ENCODE results near the gene GABRG1.

The GABRG1 gene

DNA sequence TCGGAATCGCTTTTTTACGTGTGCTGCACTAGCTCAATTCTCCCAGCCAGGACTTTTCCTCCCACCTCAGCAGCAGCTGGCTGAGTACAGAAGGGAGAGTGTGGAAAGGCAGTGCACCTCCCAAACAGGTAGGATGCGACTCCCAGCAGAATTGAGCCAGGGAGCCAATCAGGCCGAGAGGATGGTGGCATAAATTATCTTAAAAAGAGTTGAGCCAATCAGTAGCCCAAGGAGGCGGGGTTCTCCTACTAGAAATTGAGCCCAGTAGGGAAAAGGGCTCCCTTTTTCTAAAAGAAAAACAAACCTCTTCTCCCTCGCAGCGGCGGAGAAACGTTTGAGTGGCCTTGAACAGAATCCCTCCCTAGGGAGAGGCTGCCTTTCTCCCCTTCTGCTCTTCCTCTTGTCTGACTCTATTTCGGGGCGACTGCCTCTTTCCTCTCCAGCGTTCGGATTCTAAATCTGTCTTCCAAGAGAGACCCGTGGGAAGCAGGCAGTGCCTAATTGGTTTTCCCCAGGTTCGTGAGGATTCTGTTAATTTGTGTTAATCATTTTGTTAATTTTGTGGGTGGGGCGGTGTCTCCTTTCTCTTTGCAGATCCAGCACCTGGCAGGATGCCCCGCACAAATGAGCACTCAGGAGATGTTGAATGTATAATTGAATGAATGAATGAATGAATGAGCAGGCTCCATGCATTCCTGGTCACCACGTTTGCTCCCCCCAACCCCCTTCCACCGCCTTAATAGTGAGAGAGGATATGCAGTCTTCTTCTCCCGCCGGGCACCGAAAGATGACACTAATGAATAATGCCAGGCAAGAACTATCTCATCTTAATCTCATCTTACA lies at the start of gene GABRG1:
Gene GABRG1, minus strand, starts transcription at position 142 of the 843 bp plus-strand sequence. Its CDS starts 141 bp downstream, at position 1.
- FAIRE-seq, result no peak
- DNase-seq (ENCODE audit: insufficient read length, low spot score), result no peak

DNA sequence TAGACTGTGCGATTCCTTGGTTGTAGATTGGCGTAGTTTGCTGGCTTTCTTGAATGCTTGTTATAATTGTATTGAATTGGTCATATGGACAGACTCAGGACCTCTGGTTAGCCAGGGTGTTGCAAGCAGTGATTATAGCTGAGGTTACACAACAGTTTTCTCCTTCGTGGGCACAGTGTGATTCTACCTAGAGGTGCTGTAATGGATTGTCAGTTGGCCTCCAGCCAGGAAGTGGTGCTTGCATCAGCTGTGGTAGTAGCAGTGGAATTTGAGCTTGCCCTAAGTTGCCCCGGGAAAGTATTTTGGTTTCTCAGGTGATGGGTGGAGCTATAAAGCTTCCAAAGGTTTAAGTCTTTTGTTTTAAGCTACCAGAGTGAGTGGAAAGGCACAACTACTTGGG lies 23.1 kb upstream of the GABRG1 start:
- DNase-seq (ENCODE audit: insufficient read length, low spot score), result no peak
- no peak for FAIRE-seq

DNA sequence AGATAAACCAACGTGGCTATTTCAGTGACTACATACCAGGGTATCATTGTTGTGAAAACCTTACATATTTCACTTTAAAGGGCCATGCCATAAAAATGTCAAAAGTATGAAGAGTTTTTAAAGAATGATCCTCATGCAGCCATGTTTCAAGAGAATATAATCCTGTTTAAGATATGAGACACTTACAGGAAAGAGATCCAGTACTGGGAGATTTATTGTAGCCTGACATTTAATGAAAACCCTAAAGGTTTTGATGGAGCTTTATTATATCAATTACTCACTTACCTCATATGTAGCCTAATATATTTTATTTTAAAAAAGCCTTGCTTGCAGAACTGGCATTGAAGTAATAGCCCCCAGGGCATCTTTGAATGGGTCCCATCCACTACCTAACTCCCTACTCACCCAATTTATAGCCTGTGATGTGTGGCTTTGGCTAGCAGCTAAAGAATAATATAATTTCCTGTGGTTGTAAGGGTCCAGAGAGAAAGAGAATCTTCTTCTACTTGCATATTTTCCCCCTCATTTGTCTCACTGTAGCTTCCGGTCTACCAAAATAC lies 7.7 kb upstream of the GABRG1 start:
- FAIRE-seq, result no peak

DNA sequence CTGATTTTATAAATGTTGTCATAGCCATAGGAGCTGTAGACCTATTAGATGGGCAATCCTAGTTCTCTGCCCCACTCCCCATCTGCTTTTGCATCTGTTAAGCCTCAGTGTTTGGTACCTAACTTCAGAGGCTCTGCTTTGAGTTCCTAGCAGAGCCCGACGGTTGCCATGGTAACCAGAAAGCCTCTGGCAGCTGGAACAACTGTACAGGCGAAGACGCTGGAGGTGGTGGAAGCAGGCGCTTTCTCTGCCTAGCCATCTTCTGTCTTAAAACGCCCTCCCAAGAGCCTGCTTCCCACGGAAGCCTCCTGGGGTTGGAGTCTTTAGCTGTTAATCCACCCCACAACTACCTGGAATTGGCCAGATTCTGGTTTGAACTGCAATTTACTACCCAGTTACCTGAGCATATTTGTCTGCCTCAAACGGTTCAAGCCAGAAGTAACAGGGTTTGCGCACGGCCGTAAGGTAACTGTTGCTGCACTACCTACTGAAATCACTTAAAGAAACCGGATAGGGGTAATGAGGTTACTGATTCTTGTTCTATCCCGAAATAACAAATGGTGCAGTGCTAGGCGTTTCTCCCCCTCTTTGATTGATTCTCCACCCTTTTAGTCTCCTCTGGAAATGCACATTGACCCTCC lies 1.0 kb upstream of the GABRG1 start:
- DNase-seq (ENCODE audit: insufficient read length, low spot score) (no peak), FAIRE-seq (no peak)

More for the DNA sequence above, 7.7 kb upstream of the GABRG1 start:
- DNase-seq (ENCODE audit: insufficient read length, low spot score), result no peak

DNA sequence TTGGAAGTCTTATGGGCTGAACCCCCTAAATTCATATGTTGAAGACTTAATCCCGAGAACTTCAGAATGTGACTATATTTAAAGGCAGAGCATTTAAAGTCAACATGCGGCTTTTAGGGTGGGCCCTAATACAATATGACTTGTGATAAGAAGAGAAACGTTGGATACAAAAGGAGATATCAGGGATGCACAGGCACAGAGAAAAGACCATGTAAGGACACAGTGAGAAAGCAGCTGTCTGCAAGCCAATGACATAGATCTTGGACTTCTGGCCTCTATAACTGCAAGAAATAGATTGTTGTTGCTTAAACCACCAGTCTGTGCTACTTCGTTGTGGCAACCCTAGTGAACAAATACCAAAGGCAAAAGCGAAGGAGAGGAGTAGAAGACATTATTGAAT lies 42.2 kb downstream of the GABRG1 start:
- no peak for DNase-seq (ENCODE audit: insufficient read length, low spot score)
- no peak for FAIRE-seq

DNA sequence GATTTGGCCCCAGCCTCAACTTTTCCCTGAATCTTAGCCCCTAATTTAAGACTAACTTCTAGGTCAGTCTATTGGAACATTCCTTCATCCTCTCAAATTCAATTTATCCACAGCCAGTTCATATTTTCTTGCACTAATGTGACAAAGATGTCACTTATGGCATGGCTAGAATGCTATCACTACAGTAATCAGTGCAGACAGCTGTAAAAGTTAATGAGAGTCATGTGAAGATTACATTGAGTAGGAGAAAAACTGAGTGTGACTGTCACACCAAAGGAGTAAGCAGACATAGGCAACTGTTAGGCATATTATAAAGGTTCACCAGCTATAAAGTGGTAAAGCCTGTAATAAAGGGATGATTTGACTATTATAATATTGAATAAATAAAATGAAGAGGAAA lies 42.6 kb downstream of the GABRG1 start:
- DNase-seq (ENCODE audit: insufficient read length, low spot score) (no peak), FAIRE-seq (no peak)

DNA sequence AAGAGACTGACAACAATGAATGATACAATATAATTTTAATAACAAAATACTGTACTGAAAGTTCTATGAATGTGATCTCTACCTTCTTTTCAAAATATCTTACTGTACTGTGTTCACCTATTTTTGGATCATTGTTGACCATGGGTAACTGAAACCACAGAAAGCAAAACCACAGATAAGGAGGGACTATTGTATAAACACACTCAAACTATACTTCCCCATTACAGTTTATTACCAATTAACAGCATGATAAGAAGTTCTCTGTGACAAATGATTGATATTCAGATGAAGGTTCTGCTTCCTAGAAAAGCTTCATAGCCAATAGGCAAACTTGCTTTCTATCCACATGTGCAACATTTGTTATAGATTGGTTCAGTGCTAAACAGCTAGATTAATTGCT lies 50.1 kb downstream of the GABRG1 start:
- FAIRE-seq (no peak), DNase-seq (ENCODE audit: insufficient read length, low spot score) (no peak)

DNA sequence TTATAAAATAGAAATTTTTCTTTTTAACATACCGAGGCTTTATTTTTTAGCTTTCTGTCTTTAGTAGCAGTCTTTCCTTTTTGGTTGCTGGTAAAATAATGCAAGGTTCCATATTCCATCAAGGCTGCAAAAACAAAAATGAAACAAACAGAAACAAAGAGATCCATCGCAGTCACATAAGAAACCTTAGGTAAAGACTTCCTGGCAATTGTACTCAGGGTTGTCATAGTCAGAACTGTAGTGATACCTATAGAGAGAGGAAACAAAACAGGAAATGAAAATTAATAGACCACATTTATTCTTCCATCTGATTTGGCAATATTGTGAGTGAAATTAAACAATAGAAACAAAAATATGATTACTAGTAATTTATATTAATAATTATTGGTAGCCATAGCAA lies 72.5 kb downstream of the GABRG1 start:
- FAIRE-seq (no peak), DNase-seq (ENCODE audit: insufficient read length, low spot score) (no peak)

DNA sequence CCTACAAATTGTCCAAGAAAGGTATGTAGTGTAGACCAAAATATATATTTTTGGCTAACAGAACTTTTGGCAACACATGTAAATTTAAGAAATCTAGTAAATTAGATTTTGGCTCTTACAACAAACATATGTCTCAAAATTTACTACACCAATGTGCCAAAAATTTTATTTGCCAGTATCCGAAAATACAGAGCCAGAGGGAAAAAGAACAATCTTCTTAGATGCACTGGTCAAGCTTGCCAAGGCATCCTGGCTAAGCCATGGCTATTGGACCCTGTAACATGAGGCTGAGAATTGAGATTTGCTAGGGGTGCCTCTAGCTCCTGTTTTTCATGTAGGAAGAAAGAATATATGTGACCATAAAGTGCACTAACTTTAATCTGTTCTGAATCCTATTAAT lies 91.8 kb downstream of the GABRG1 start:
- no peak for DNase-seq (ENCODE audit: insufficient read length, low spot score)
- FAIRE-seq, result no peak

DNA sequence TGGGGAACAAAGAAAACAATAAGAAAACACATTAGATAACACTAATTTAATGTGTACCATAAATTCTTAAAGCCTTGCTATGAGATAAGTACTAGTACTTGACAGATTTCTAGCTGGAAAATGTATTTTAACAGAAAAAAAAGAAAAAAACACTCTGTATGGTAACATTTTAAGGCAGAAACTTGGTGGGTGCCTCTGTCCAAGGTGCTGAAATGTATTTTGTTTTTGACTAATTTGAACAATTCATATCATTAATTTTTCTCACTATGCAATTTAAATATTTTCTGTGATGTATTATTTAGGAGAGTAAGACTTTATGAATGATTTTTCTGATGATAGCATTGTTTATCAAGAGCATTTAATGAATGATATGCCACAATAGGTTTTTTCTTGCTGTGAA lies 107.5 kb downstream of the GABRG1 start:
- DNase-seq (ENCODE audit: insufficient read length, low spot score) (no peak), FAIRE-seq (no peak)

DNA sequence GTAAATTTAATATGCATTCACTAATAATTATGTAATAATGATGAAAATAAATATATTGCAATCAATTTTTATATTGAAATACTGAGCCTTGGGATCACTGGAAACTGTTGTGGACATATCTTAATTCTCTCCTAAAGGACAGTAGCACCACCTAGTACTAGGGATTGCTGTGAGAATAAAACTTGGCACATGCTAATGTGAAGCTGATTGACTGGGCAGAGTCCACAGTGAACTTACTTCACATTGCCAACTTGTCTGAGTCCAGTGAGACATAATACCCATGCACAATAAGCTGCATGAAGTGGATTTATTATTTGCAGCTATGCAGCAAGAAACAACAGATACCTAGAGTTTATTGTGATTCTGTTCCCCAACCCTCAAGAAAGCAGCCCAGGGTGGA lies 131.1 kb downstream of the GABRG1 start:
- no peak for FAIRE-seq
- no peak for DNase-seq (ENCODE audit: insufficient read length, low spot score)

DNA sequence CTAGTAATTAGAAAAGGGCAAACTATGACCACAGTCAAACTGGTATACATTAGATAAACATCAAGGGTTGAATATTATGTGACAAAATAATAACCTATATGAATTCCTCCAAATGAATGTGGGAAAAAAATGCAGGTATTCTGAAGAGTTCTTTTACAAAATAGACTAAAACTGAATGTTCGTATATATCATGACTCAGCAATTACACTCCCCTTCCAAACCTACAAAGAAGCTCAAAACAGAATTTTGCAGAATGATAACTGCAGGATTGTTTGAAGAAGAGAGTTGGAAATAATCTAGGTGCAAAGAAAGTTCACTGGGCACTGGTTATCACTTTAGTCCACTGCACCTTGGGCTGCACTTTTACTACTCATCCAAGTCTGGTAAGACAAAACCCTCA lies 134.1 kb downstream of the GABRG1 start:
- no peak for DNase-seq (ENCODE audit: insufficient read length, low spot score)

DNA sequence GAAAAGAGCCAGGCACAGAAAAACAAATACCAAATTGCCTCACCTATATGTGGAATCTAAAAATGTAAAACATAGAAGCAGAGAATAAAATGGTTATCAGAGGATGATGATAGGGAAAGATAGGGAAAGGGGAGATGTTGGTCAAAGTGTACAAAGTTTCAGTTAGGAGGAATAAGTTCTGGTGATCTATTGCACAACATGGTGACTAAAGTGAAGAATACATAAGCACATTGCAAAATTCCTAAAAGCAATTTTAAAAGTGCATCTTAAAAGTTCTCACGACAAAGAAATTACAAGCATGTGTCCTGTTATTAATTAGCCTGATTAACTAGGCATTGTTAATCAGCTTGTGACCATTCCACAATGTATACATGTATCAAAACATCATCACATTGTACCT lies 136.0 kb downstream of the GABRG1 start:
- no peak for DNase-seq (ENCODE audit: insufficient read length, low spot score)
- FAIRE-seq, result no peak

More for the DNA sequence above, 134.1 kb downstream of the GABRG1 start:
- no peak for FAIRE-seq
